Kidney (tissue), 14 donors: Measurements from ENCODE around the gene NT5C2. TPM values are rescaled to one million over a fixed set of nuclear protein-coding genes. Genes with fewer than 3 reads are reported as not detected.

Experiments used
- DNase-seq, 5 donors: peaks; one replicate each; pipeline ENCODE4 v3.0.0-alpha.2; 2013 to 2020
- FAIRE-seq: peaks from 2 replicates; lab custom pipeline; 2012; peaks lifted over from hg19 to GRCh38; lab: Jason Lieb, UNC
- H3K27ac ChIP-seq, 2 donors: one replicate each; pipeline ENCODE4 v1.7.0; 2013; ENCODE audit warnings: low read depth in 2 of 2, low read length in 2 of 2, inconsistent platforms in 1 of 2
- H3K27me3 ChIP-seq: one replicate; pipeline ENCODE4 v1.7.1; 2013; ENCODE audit warnings: low read length, inconsistent platforms; ENCODE audit not compliant: control insufficient read depth, insufficient read depth
- H3K36me3 ChIP-seq, 3 donors: one replicate each; pipeline versions ENCODE4 v1.7.0 to v1.7.1; 2013; ENCODE audit warnings: low read length in 3 of 3, control low read depth in 1 of 3, inconsistent platforms in 1 of 3; ENCODE audit not compliant: insufficient read depth in 3 of 3, control insufficient read depth in 2 of 3
- H3K4me1 ChIP-seq, 3 donors: one replicate each; pipeline versions ENCODE4 v1.7.0 to v1.7.1; 2013; ENCODE audit warnings: low read length in 3 of 3, inconsistent platforms in 1 of 3, low read depth in 1 of 3; ENCODE audit not compliant: control insufficient read depth in 2 of 3, insufficient read depth in 2 of 3
- H3K4me3 ChIP-seq, 3 donors: one replicate each; pipeline versions ENCODE4 v1.7.0 to v1.8.1; 2013; ENCODE audit warnings: low read length in 3 of 3, control low read depth in 1 of 3, inconsistent platforms in 1 of 3
- H3K9ac ChIP-seq, 3 donors: one replicate each; pipeline versions ENCODE4 v1.7.0 to v1.7.1; 2013; ENCODE audit warnings: low read length in 3 of 3, control low read depth in 1 of 3, inconsistent platforms in 1 of 3
- H3K9me3 ChIP-seq, 3 donors: one replicate each; pipeline versions ENCODE4 v1.7.0 to v1.7.1; 2013; ENCODE audit warnings: low read length in 3 of 3, control low read depth in 1 of 3, inconsistent platforms in 1 of 3; ENCODE audit not compliant: control insufficient read depth in 2 of 3, insufficient read depth in 1 of 3
- CTCF ChIP-seq: IDR thresholded peaks from 3 replicates; pipeline ENCODE4 v1.5.1; 2012; ENCODE audit warnings: mild to moderate bottlenecking, moderate library complexity, borderline replicate concordance; ENCODE audit not compliant: insufficient read depth; ENCODE audit errors: extremely low read depth
- intact Hi-C: fragments of 100-400 bp; cut with DNase I; formaldehyde crosslinking; loops from one replicate; pipeline ENCODE4 v1.11.1; 2022
- polyA plus RNA-seq: library from polyadenylated mRNA; stranded (reverse); fragments of 350-450 nt; fragmentation: Illumina TruSeq; extraction: RNeasy Lipid Tissue Mini Kit (QIAGEN cat#74804); gene quantifications from one replicate; pipeline ENCODE4 v1.2.3, GENCODE V29; 2014; ENCODE audit warnings: low read depth, low replicate concordance; ENCODE audit not compliant: insufficient read depth
- total RNA-seq: library from RNA; stranded (reverse); fragmentation: NEBNext Ultra II Directional; extraction: Animal tissue kit (Norgen Biotek cat#: 25700); gene quantifications from one replicate; pipeline ENCODE4 v1.2.1, GENCODE V29; 2021
- donor health status: control.
- donor health status: control.
- donor health status: control.
- donor health status: control.
- donor health status: control.
- donor health status: DM: yes; HTN: yes; CAD: no.
- donor health status: Normal renal cell carcinoma (clear cell type).

Gene NT5C2
- total and polyA plus RNA-seq, 2 donors from 2014 or later: 30.9 to 91.7 TPM

- Histone ChIP-seq H3K9me3 (no peaks in the 10 kb centered on the region), H3K4me3 (no peak overlapping the region), H3K9ac (no peak overlapping the region), H3K27ac (no peak overlapping the region), H3K27me3 (no peaks in the 10 kb centered on the region), H3K4me1 (peaks cover 0 to 6% (median 0%) of the 10 kb centered on the region in 3 donors), H3K36me3 (no peaks in the 10 kb centered on the region)
- no peak for TF ChIP-seq CTCF
- intact Hi-C loops: no loop called here
- FAIRE-seq (no peak), DNase-seq (no peak)
These were observed 152.7 kb downstream of the NT5C2 start for GRCh38 chr10:103040418-103040817.

- Histone ChIP-seq H3K27me3 (no peaks in the 10 kb centered on the region), H3K36me3 (no peaks in the 10 kb centered on the region), H3K9me3 (no peaks in the 10 kb centered on the region), H3K9ac (no peak overlapping the region), H3K27ac (no peak overlapping the region), H3K4me1 (peaks cover 0 to 4% (median 0%) of the 10 kb centered on the region in 3 donors), H3K4me3 (no peak overlapping the region)
- no peak for TF ChIP-seq CTCF
- intact Hi-C loops: no loop called here
- DNase-seq (no peak), FAIRE-seq (no peak)
These were observed 154.5 kb downstream of the NT5C2 start for GRCh38 chr10:103038570-103038969.

Other genes starting within 250 kb of the NT5C2 start
- not detected for gene RPEL1, start 52.6 kb upstream of the NT5C2 start, total RNA-seq
- gene RPEL1, start 52.6 kb upstream of the NT5C2 start, polyA plus RNA-seq: not detected
- gene INA, start 83.9 kb upstream of the NT5C2 start, total RNA-seq: 0.16 TPM
- not detected for gene INA, start 83.9 kb upstream of the NT5C2 start, polyA plus RNA-seq
- gene PCGF6, start 157.9 kb upstream of the NT5C2 start, total RNA-seq: 6.3 TPM
- gene PCGF6, start 157.9 kb upstream of the NT5C2 start, polyA plus RNA-seq: 3.0 TPM
- gene TAF5, start 174.7 kb upstream of the NT5C2 start, total RNA-seq: 2.5 TPM
- 1.5 TPM for gene TAF5, start 174.7 kb upstream of the NT5C2 start, polyA plus RNA-seq
- gene ATP5MK, start 203.2 kb upstream of the NT5C2 start, total RNA-seq: 265 TPM
- 1,143 TPM for gene ATP5MK, start 203.2 kb upstream of the NT5C2 start, polyA plus RNA-seq
- 24.9 TPM for gene PDCD11, start 203.4 kb upstream of the NT5C2 start, total RNA-seq
- 8.7 TPM for gene PDCD11, start 203.4 kb upstream of the NT5C2 start, polyA plus RNA-seq